ENCODE measurements around the gene SDF4.

- TF ChIP-seq, protein P1, sequence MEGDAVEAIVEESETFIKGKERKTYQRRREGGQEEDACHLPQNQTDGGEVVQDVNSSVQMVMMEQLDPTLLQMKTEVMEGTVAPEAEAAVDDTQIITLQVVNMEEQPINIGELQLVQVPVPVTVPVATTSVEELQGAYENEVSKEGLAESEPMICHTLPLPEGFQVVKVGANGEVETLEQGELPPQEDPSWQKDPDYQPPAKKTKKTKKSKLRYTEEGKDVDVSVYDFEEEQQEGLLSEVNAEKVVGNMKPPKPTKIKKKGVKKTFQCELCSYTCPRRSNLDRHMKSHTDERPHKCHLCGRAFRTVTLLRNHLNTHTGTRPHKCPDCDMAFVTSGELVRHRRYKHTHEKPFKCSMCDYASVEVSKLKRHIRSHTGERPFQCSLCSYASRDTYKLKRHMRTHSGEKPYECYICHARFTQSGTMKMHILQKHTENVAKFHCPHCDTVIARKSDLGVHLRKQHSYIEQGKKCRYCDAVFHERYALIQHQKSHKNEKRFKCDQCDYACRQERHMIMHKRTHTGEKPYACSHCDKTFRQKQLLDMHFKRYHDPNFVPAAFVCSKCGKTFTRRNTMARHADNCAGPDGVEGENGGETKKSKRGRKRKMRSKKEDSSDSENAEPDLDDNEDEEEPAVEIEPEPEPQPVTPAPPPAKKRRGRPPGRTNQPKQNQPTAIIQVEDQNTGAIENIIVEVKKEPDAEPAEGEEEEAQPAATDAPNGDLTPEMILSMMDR (IDR thresholded peaks at IDR 0.05 in 4 of 5, conservative IDR thresholded peaks at IDR 0.05 in 1 of 5): no peak
- no peak for TF ChIP-seq POLR2A (IDR thresholded peaks at IDR 0.05)
Observed at GRCh38 chr1:1223891-1224290, 7.9 kb downstream of the SDF4 start.

All from gastrocnemius medialis (tissue), 4 donors.